ENCODE data around the gene BST2.

BST2 gene

DNA sequence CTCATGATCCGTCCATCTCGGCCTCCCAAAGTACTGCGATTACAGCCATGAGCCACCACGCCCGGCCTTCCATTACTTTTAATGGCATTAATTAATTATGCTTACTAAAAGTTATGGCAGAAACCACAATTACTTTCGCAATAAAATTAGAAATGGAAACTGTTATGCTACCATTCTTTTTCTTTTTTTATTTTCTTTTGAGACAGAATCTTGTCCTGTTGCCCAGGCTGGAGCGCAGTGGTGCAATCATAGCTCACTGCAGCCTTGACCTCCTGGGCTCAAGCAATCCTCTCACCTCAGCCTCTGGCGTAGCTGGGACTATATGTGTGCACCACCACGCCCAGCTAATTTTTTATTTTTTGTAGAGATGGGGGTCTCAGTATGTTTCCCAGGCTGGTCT, 4.6 kb upstream of the BST2 start:
- in situ Hi-C loops (cut with HindIII; ENCODE audit: low sequenced_read_pairs): no loop called here
- no peak overlapping the region for H3K4me3 ChIP-seq (ENCODE audit: low read depth, low read length)
- TF ChIP-seq, protein P1, sequence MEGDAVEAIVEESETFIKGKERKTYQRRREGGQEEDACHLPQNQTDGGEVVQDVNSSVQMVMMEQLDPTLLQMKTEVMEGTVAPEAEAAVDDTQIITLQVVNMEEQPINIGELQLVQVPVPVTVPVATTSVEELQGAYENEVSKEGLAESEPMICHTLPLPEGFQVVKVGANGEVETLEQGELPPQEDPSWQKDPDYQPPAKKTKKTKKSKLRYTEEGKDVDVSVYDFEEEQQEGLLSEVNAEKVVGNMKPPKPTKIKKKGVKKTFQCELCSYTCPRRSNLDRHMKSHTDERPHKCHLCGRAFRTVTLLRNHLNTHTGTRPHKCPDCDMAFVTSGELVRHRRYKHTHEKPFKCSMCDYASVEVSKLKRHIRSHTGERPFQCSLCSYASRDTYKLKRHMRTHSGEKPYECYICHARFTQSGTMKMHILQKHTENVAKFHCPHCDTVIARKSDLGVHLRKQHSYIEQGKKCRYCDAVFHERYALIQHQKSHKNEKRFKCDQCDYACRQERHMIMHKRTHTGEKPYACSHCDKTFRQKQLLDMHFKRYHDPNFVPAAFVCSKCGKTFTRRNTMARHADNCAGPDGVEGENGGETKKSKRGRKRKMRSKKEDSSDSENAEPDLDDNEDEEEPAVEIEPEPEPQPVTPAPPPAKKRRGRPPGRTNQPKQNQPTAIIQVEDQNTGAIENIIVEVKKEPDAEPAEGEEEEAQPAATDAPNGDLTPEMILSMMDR (IDR thresholded peaks at IDR 0.05; ENCODE audit: low read depth, low read length, missing control alignments): no peak
- DNase-seq (ENCODE audit: low read depth): no peak

DNA sequence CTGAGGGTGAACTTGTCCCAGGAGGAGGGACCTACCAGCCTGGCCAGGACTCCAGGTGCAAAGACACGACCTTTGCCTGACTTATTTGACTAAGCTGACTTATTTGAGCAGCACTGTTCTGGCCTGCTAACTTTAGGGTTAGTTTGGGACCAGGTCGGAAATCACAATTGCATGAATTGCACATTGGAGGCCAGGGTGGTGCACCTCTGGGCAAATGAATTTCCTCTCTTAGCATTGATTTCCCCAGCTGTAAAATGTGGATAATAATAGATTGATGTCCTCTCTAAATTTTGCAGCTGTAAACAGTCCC, 1.4 kb upstream of the BST2 start:
- TF ChIP-seq, protein P1 (IDR thresholded peaks at IDR 0.05; ENCODE audit: low read depth, low read length, missing control alignments): no peak
- no peak overlapping the region for H3K4me3 ChIP-seq (ENCODE audit: low read depth, low read length)
- in situ Hi-C loops (cut with HindIII; ENCODE audit: low sequenced_read_pairs): no loop called here
- no peak for DNase-seq (ENCODE audit: low read depth)

DNA sequence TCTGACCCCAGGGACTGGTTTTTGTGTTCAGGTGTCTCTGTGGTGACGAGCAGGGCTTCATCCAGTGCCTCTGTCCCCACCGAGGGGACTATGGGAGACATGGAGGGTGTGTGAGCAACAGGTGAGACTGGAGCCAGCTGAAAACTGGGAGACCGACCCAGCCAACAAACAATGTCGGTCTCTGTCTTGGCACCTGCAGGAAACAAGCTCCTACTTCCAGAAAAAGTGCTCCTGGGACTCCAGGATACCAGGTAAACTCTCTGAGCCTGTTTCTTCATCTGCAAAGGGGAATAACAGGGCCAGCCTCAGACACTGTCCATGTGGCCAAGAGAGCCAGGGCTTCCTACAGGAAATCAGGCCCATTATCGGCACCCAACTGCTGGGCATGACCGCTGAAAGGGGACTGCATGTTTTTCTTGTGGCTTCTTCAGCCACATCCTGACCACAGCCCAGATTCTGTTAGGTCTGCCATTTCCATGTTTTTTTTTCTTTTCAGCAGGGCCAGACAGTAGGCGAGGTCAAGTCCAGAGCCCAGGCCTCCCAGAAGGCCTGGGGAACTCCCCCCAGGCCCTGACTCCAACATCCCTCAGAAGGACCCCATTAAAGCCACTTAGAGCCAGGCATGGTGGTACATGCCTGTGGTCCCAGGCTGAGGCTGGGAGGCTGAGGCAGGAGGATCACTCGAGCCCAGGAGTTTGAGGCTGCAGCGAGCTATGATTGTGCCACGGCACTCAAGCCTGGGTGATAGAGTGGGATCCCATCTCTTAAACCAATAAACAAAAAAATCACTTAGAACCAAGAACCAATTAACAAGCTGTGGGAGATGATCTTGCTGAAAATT, 836 bp upstream of the BST2 start:
- no peak overlapping the region for H3K4me3 ChIP-seq (ENCODE audit: low read depth, low read length)
- peak; percentile 76 for DNase-seq (ENCODE audit: low read depth)
- in situ Hi-C loops (cut with HindIII; ENCODE audit: low sequenced_read_pairs): no loop called here

DNA sequence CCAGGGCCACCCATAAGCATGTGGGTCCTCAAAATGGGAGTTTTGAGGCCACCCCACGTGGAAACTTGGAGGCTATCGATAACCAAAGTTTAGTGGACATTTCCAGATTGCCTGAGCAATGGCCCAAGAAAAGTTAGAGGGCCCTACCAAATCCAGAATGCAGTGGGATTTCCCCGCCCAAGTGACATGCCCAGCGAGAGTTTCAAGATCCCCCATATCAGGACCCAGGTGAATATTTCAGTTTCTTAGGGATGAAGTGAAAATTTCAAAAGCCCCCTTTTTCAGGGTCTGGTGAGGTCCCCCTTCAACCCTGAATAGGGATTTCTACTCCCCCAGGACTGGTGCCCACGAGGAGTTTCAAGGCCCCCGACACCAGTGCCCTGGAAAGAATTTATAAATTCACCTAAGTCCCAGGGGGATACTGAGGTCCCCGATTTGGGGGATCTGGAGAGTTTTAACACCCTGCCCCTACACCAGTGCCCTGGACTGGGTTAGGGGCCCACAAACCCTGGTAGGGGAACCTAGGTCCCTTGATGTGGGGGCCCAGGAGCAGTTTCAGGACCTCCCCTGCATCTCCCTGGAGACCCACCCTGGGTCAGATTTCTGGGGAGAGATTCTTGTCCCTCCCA, 695 bp downstream of the BST2 start:
- in situ Hi-C loops (cut with HindIII; ENCODE audit: low sequenced_read_pairs): no loop called here
- no peak for DNase-seq (ENCODE audit: low read depth)
- TF ChIP-seq, protein P1 (IDR thresholded peaks at IDR 0.05; ENCODE audit: low read depth, low read length, missing control alignments): no peak
- H3K4me3 ChIP-seq (ENCODE audit: low read depth, low read length): no peak overlapping the region

More for the DNA sequence above, 836 bp upstream of the BST2 start:
- TF ChIP-seq, protein P1 (IDR thresholded peaks at IDR 0.05; ENCODE audit: low read depth, low read length, missing control alignments): no peak

DNA sequence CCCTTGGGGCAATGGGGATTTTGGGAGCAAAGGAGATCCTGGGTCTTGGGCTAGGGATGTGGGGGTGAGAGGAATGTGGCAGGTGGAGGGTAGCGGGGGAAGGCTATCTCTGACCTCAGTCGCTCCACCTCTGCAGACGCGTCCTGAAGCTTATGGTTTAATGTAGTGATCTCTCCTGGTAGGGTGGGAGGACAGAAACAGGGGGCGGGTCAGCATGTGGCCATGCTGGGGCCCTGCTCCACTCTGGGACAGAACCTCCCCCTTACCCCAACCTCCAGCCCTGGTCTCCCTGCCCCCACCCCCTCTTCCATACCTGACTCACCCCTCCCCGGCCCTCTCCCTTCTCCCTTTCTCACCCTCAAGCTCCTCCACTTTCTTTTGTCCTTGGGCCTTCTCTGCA, 1.4 kb downstream of the BST2 start:
- DNase-seq (ENCODE audit: low read depth): no peak
- H3K4me3 ChIP-seq (ENCODE audit: low read depth, low read length): no peak overlapping the region
- TF ChIP-seq, protein P1 (IDR thresholded peaks at IDR 0.05; ENCODE audit: low read depth, low read length, missing control alignments): no peak
- in situ Hi-C loops (cut with HindIII; ENCODE audit: low sequenced_read_pairs): no loop called here

DNA sequence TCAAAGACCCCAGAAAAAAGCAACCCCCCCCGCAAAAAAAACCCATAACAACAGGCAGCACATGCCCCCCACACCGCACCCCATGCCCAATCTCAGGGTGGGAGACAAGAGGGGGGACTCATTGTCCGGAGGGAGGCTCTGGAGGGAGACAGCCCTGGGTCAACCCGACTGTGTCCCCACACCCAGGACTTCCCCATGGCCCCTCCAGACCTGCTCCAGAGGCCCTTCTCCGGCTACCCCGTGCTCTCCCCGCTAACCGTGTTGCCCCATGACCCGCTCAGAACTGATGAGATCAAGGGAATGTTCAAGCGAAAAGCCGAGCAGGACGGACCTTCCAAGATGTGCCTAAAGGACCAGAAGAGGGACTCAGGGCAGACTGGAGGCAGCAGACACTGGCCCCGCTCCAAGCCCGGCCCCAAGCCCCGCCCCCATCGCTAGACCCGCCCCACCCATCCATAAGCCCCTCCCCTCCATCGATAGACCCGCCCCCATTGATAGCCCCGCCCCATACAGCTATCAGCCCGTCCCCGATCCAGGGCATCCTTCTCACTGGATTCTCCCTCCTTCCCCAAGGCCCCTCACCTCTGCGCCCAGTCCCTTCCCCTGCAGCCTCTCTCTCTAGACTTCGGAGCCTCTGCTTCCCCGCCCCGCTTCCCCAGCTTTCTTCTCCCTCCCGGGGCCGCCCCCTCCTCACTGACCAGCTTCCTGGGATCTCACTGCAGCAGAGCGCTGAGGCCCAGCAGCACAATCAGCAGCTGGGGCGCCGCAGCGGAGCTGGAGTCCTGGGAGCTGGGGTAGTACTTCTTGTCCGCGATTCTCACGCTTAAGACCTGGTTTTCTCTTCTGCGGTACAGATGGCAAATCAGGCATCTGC, 2.2 kb downstream of the BST2 start:
- H3K4me3 ChIP-seq (ENCODE audit: low read depth, low read length): no peak overlapping the region
- in situ Hi-C loops (cut with HindIII; ENCODE audit: low sequenced_read_pairs): no loop called here
- DNase-seq (ENCODE audit: low read depth): no peak
- TF ChIP-seq, protein P1 (IDR thresholded peaks at IDR 0.05; ENCODE audit: low read depth, low read length, missing control alignments): no peak

All from astrocyte of the cerebellum (primary cell).